NCI-H2107 (cell line): Measurements from ENCODE around the gene ARFGEF3.
"Not testable (repeated sequence)": the region's sequence is repeated elsewhere in the genome, so short reads cannot be mapped to it uniquely, and the experiment has no call there.

Experiments used
- DNase-seq: peaks from one replicate; lab custom pipeline; 2025; lab: John Stamatoyannopoulos, UW

The ARFGEF3 gene, protein sequence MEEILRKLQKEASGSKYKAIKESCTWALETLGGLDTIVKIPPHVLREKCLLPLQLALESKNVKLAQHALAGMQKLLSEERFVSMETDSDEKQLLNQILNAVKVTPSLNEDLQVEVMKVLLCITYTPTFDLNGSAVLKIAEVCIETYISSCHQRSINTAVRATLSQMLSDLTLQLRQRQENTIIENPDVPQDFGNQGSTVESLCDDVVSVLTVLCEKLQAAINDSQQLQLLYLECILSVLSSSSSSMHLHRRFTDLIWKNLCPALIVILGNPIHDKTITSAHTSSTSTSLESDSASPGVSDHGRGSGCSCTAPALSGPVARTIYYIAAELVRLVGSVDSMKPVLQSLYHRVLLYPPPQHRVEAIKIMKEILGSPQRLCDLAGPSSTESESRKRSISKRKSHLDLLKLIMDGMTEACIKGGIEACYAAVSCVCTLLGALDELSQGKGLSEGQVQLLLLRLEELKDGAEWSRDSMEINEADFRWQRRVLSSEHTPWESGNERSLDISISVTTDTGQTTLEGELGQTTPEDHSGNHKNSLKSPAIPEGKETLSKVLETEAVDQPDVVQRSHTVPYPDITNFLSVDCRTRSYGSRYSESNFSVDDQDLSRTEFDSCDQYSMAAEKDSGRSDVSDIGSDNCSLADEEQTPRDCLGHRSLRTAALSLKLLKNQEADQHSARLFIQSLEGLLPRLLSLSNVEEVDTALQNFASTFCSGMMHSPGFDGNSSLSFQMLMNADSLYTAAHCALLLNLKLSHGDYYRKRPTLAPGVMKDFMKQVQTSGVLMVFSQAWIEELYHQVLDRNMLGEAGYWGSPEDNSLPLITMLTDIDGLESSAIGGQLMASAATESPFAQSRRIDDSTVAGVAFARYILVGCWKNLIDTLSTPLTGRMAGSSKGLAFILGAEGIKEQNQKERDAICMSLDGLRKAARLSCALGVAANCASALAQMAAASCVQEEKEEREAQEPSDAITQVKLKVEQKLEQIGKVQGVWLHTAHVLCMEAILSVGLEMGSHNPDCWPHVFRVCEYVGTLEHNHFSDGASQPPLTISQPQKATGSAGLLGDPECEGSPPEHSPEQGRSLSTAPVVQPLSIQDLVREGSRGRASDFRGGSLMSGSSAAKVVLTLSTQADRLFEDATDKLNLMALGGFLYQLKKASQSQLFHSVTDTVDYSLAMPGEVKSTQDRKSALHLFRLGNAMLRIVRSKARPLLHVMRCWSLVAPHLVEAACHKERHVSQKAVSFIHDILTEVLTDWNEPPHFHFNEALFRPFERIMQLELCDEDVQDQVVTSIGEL (N-terminal part only)

GRCh38 chr6:138161338-138162110, at the start of gene ARFGEF3:
Gene ARFGEF3 (plus strand): TSS chr6:138161939. CDS start chr6:138162087, 148 bp downstream.
- DNase-seq: peak; percentile 27

- no peak for DNase-seq
These were observed 48.0 kb upstream of the ARFGEF3 start for GRCh38 chr6:138113588-138114210.

GRCh38 chr6:138115201-138115600, 46.5 kb upstream of the ARFGEF3 start:
- no peak for DNase-seq

DNA sequence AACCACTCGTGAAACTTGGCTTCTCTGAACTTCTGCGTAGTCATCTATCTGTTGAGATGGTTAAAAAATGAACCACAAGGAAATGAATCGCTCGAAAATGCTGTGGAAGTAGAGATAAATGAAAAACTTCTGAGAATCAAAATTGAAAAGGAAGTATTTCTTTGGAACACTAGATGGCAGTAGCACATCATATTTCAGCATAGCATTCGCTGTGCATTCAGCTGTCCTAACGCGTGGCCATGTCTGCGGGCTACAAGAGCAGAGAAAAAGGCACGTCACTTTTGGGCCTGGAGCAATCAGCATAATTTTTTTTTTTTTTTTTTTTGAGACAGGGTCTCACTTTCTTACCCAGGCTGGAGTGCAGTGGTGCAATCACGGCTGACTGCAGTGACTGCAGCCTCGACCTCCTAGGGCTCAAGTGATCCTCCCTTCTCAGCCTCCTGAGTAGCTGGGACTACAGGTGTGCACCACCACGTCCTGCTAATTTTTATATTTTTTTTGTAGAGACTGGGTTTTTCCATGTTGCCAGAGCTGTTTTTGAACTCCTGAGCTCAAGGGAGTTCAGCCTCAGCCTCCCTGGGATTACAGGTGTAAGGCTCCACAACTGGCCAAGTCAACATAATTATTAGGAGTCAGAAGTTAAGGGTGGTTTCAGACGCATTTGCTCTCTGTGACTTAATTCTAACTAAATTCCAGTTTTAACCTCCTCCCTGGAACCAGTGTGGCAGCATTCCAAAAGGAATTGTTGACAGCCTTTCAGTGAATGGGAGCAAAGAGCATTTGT, 45.7 kb upstream of the ARFGEF3 start:
- DNase-seq: peak; percentile 44

GRCh38 chr6:138116661-138116999, 45.1 kb upstream of the ARFGEF3 start:
- DNase-seq: no peak

DNA sequence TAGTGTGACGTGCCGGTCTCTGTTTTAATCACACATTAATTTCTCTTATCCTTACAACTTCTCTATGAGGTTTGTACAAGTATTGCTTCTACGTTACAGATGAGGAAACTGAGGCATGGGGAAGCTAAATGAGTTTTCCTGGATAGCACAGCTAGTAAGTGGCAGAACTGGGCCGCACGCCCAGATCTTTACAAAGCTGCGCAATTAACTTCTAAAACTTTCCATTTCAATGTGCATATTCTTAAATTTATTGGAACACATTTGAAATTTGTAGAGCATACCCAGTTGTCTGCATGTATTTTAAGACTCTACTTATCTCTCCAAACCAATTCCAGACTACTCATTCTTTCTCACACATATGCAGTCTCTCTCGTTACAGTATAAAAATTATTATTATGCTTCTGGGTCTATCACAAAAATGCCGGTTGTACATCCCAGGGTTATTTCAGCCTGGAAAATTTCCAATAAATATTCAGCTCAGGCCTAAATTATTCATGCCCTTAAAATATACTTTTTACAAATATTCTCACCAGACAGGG, 44.3 kb upstream of the ARFGEF3 start:
- DNase-seq: no peak

DNA sequence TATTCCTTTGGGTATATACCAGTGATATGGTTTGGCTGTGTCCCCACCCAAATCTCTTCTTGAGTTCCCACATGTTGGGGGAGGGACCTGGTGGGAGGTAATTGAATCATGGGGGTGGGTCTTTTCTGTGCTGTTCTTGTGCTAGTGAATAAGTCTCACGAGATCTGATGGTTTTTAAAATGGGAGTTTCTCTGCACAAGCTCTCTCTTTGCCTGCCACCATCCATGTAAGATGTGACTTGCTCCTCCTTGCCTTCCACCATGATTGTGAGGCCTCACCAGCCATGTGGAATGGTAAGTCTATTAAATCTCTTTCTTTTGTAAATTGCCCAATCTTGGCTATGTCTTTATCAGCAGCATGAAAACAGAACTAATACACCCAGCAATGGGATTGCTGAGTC, 42.5 kb upstream of the ARFGEF3 start:
- DNase-seq: not testable (repeated sequence)

DNA sequence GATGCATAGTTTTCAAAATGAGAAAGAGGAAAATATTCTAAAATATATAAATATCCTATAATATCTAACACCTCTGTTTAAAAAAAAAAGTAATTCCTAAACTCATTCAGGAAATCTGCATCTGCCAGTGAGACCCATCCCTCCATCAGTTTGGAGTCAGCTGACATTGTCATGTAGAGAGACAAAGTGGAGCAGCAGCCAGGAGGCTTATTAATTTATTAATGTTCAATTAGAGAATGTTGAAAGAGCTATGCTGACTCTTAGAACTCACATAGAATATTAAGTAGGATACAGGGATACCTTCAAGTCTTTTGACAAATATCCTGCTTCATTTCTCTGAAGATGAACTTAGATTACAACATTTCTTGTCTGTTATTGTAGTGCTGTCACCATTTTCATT, 41.8 kb upstream of the ARFGEF3 start:
- DNase-seq: no peak

DNA sequence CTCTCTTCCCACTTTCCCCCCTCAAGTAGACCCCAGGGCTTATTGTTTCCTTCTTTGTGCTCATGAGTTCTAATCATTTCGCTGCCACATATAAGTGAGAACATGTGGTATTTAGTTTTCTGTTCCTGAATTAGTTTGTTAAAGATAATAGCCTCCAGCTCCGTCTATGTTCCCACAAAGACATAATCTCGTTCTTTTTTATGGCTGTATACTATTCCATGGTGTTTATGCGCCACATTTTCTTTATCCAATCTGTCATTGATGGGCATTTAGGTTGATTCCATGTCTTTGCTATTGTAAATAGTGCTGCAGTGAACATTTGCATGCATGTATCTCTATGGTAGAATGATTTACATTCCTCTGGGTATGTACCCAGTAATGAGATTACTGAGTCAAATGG, 37.6 kb upstream of the ARFGEF3 start:
- DNase-seq: no peak

DNA sequence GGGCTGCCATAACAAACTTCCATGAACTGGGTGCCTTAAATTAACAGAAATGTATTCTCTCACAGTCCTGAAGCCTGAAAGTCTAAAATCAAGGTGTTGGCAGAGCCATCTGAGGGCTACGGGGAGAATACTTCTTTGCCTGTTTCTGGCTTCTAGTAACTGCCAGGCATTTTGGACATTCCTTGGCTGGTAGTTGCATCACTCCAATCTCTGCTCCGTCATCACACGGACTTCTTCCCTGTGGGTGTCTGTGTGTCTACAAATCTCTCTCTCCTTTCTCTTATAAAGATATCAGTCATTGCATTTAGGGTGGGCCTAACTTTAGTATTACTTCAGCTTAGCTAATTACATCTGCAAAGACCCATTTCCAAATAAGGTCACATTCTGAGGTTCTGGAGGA, 33.6 kb upstream of the ARFGEF3 start:
- DNase-seq: no peak

DNA sequence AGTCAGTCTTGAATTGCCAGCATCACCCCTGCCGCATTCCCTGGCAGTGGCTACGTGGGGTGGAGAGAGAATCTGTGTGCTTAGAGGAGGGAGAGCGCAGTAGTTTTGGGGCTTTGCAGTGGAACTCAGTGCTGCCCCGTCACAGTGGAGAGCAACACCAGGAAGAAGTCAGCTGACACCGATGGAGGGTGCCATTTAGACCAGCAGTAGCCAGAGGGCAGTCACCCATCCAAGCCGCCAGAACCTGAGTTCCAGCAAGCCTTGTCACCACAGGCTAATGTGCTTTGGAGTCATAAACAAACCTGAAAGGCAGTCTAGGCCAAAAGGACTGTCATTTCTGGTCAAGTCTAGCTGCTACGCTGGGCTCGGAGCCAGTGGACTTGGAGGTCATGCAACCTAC, 32.5 kb upstream of the ARFGEF3 start:
- DNase-seq: no peak

GRCh38 chr6:138142806-138143205, 18.9 kb upstream of the ARFGEF3 start:
- DNase-seq: no peak

DNA sequence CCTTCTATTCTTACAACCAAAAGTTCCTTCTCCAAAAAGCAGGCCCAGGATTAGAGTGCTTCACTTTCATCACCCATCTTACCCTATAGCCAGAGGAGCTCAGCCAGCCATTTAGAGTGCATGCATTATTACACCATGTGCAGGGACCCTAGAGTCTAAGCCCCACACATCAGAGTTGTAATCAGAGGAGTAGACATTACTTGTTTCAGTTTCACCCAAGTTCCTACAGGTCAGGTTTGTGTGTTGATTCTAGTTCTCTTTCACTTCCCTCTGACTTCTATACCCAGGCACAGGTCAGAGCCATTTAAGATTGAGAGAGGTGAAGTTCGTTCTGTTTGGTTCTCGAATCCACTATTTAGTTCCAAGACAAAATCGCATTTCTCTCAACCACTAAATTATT, 16.3 kb upstream of the ARFGEF3 start:
- no peak for DNase-seq

DNA sequence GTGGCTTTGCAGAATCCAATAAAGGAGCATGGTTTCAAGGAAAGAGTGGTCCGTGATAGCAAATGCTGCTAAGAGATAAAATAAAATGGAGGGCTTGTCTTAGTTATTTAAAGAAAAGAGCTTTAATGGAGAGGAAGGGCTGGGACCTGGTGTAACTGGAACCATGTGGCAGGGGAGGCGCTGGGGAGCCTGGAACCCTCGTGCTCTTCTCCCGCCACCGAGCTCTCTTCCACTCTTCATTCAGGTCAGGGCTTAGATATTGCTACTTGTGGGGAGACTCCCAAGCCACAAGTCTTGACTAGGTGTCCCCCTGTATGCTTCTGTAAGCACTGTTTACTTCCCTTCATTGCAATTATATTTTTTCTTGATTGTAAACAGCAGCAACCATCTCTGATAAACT, 15.2 kb upstream of the ARFGEF3 start:
- no peak for DNase-seq

- no peak for DNase-seq
These were observed 6.3 kb upstream of the ARFGEF3 start for GRCh38 chr6:138155443-138155842.

- no peak for DNase-seq
These were observed 3.6 kb upstream of the ARFGEF3 start for GRCh38 chr6:138157986-138158638.

- DNase-seq: no peak
These were observed 2.5 kb upstream of the ARFGEF3 start for GRCh38 chr6:138159246-138159645.

GRCh38 chr6:138160329-138161087, 1.2 kb upstream of the ARFGEF3 start:
- no peak for DNase-seq

- no peak for DNase-seq
These were observed 726 bp upstream of the ARFGEF3 start for GRCh38 chr6:138161088-138161337.
